HCT116 (cell line): ENCODE results near the gene TM7SF3. TPM values are rescaled to one million over a fixed set of nuclear protein-coding genes. Genes with fewer than 3 reads are reported as not detected.

Experiments used
- ATAC-seq: fragments of 200-7000 bp; cut with Tn5 transposase; 2 replicates; pipeline ENCODE4 v1.9.1; 2020; ENCODE audit warnings: mild to moderate bottlenecking, moderate library complexity
- BruUV-seq: library from RNA; stranded (reverse); fragments of 400-500 nt; replicated peaks from 2 replicates; lab custom pipeline; 2021; lab: Mats Ljungman, UMichigan
- CTCF ChIA-PET: fragments of 300-600 bp; sonication (Branson Sonifier 250); formaldehyde crosslinking; loops from one replicate; lab custom pipeline; 2021; ENCODE audit warnings: antibody characterized with exemption; lab: Charles Lee
- POLR2A ChIA-PET: fragments of 300-600, 350-600 bp; sonication (Branson Sonifier 250); formaldehyde crosslinking; loops from one replicate; lab custom pipeline; 2021; ENCODE audit warnings: antibody characterized with exemption; lab: Charles Lee
- RAD21 ChIA-PET, 2 experiments: fragments of 300-600 bp; sonication (Branson Sonifier 250); formaldehyde crosslinking; loops; one replicate each; lab custom pipeline; 2023; ENCODE audit warnings: low total read pairs in 2 of 2; ENCODE audit not compliant: uncharacterized antibody in 2 of 2, unreplicated experiment in 2 of 2, low non-redundant PET in 1 of 2; lab: Charles Lee
- DNase-seq: peaks from one replicate; pipeline ENCODE4 v3.0.0-alpha.2; 2010; ENCODE audit warnings: low read depth, low spot score
- H2AFZ ChIP-seq: fragments of 200-600 bp; shearing (Covaris generic), sonication (generic); 2 replicates; pipeline ENCODE4 v1.6.1; 2017; ENCODE audit warnings: low read depth, mixed run types, mixed read lengths, antibody characterized with exemption, low read length; ENCODE audit not compliant: poor library complexity, severe bottlenecking
- H3K27ac ChIP-seq: 2 replicates; pipeline ENCODE4 v1.5.1; 2012; ENCODE audit warnings: low read depth, low read length
- H3K27me3 ChIP-seq: fragments of 200-600 bp; sonication (generic); 2 replicates; pipeline ENCODE4 v1.6.1; 2016; ENCODE audit warnings: mixed run types, low read length, mixed read lengths; ENCODE audit not compliant: insufficient read depth
- H3K36me3 ChIP-seq, 2 experiments: fragments of 200-500 bp in 1 of 2; fragments of 200-600 bp in 1 of 2; sonication (Bioruptor generic) in 1 of 2; sonication (generic) in 1 of 2; 2 replicates each; pipeline versions ENCODE4 v1.5.1 to v1.6.1; 2014 to 2016; ENCODE audit warnings: low read length in 2 of 2, inconsistent platforms in 1 of 2, mixed read lengths in 1 of 2, mixed run types in 1 of 2; ENCODE audit not compliant: insufficient read depth in 2 of 2, control insufficient read depth in 1 of 2
- H3K4me1 ChIP-seq, 2 experiments: fragments of 200-600 bp in 1 of 2; sonication (generic) in 1 of 2; 2 replicates each; pipeline versions ENCODE4 v1.5.1 to v1.6.1; 2012 to 2017; ENCODE audit warnings: low read length in 2 of 2, inconsistent platforms in 1 of 2, mild to moderate bottlenecking in 1 of 2, mixed read lengths in 1 of 2, mixed run types in 1 of 2, moderate library complexity in 1 of 2; ENCODE audit not compliant: insufficient read depth in 2 of 2, control insufficient read depth in 1 of 2
- H3K4me2 ChIP-seq: fragments of 200-600 bp; sonication (generic); 2 replicates; pipeline ENCODE4 v1.6.1; 2017; ENCODE audit warnings: mixed run types, low read length, mixed read lengths
- H3K4me3 ChIP-seq, 2 experiments: fragments of 200-600 bp in 1 of 2; sonication (generic) in 1 of 2; replicated peaks in 1 of 2; 2 replicates each; pipeline ENCODE4 v1.5.1; 2011 to 2016; ENCODE audit warnings: low read length in 2 of 2, control low read depth in 1 of 2, low read depth in 1 of 2, mild to moderate bottlenecking in 1 of 2, mixed read lengths in 1 of 2, mixed run types in 1 of 2
- H3K79me2 ChIP-seq: fragments of 200-600 bp; sonication (generic); 2 replicates; pipeline ENCODE4 v1.6.1; 2017; ENCODE audit warnings: mild to moderate bottlenecking, mixed run types, low read length, moderate library complexity, mixed read lengths; ENCODE audit not compliant: insufficient read depth
- H3K9ac ChIP-seq: fragments of 200-600 bp; sonication (generic); 2 replicates; pipeline ENCODE4 v1.6.1; 2016; ENCODE audit warnings: low read length, mixed read lengths
- H3K9me2 ChIP-seq: fragments of 200-600 bp; sonication (generic), shearing (Covaris generic); 2 replicates; pipeline ENCODE4 v1.6.1; 2017; ENCODE audit warnings: mixed run types, mild to moderate bottlenecking, moderate library complexity; ENCODE audit not compliant: insufficient read depth
- H3K9me3 ChIP-seq, 2 experiments: fragments of 200-500 bp in 1 of 2; fragments of 200-600 bp in 1 of 2; sonication (Bioruptor generic) in 1 of 2; sonication (generic) in 1 of 2; 2 replicates each; pipeline ENCODE4 v1.6.1; 2014 to 2017; ENCODE audit warnings: low read length in 2 of 2, mixed read lengths in 2 of 2, inconsistent platforms in 1 of 2, low read depth in 1 of 2, mild to moderate bottlenecking in 1 of 2, mixed run types in 1 of 2, moderate library complexity in 1 of 2; ENCODE audit not compliant: control insufficient read depth in 1 of 2, insufficient read depth in 1 of 2
- H4K20me1 ChIP-seq: fragments of 200-600 bp; sonication (generic), shearing (Covaris generic); 2 replicates; pipeline ENCODE4 v1.6.1; 2017; ENCODE audit warnings: mixed run types, mild to moderate bottlenecking, moderate library complexity; ENCODE audit not compliant: insufficient read depth
- CBX3 ChIP-seq: IDR thresholded peaks from 2 replicates; pipeline ENCODE4 v1.6.1; 2012; ENCODE audit warnings: low read depth
- CEBPB ChIP-seq: IDR thresholded peaks from 2 replicates; pipeline ENCODE4 v1.6.1; 2012; ENCODE audit warnings: low read depth
- CTCF ChIP-seq, 3 experiments: fragments of 200-600 bp in 1 of 3; sonication (generic) in 1 of 3; IDR thresholded peaks in 2 of 3; conservative IDR thresholded peaks in 1 of 3; 2 replicates each; pipeline ENCODE4 v1.5.1; 2012 to 2017; ENCODE audit warnings: low read depth in 2 of 3, low read length in 2 of 3, antibody characterized with exemption in 1 of 3, borderline replicate concordance in 1 of 3, control low read depth in 1 of 3, mild to moderate bottlenecking in 1 of 3, mixed read lengths in 1 of 3, mixed run types in 1 of 3, moderate library complexity in 1 of 3; ENCODE audit not compliant: insufficient read depth in 1 of 3
- POLR2A ChIP-seq: IDR thresholded peaks from 2 replicates; pipeline ENCODE4 v1.7.0; 2011; ENCODE audit warnings: borderline replicate concordance; ENCODE audit not compliant: insufficient read depth, insufficient read length; ENCODE audit errors: extremely low read depth
- REST ChIP-seq: IDR thresholded peaks from 2 replicates; pipeline ENCODE4 v1.6.1; 2012; ENCODE audit warnings: low read depth
- SIN3A ChIP-seq: IDR thresholded peaks from 2 replicates; pipeline ENCODE4 v1.6.1; 2012; ENCODE audit warnings: low read depth
- SRF ChIP-seq: IDR thresholded peaks from 2 replicates; pipeline ENCODE4 v1.6.1; 2012; ENCODE audit warnings: low read depth
- YY1 ChIP-seq: IDR thresholded peaks from 2 replicates; pipeline ENCODE4 v1.6.1; 2011; ENCODE audit warnings: low read length, low read depth, moderate library complexity, mild to moderate bottlenecking; ENCODE audit not compliant: insufficient replicate concordance; ENCODE audit errors: extremely low read depth
- intact Hi-C: fragments of 100-400 bp; cut with micrococcal nuclease; formaldehyde crosslinking; loops from 2 replicates; pipeline ENCODE4 v1.10.0; 2022
- total RNA-seq: library from RNA; stranded (reverse); gene quantifications from one replicate; pipeline ENCODE4 v1.2.1, GENCODE V29; 2021; ENCODE audit not compliant: unreplicated experiment

Gene TM7SF3
- total RNA-seq, 1 experiment from 2014 or later, result 46.5 TPM

GRCh38 chr12:27052176-27052575, 38.0 kb upstream of the TM7SF3 start:
- H3K36me3 ChIP-seq, result no peaks in the 10 kb centered on the region
- H3K4me3 ChIP-seq, result no peak overlapping the region
- ChIA-PET RAD21 (no interaction called here), CTCF (no interaction called here), POLR2A (no interaction called here)
- peaks cover 0 to 6% of the 10 kb centered on the region in 2 experiments; a peak in 2 of 4 replicates for H3K4me1 ChIP-seq
- H4K20me1 ChIP-seq, result no peaks in the 10 kb centered on the region
- H3K79me2 ChIP-seq, result no peaks in the 10 kb centered on the region
- H3K9ac ChIP-seq, result no peak overlapping the region
- no peak for TF ChIP-seq SIN3A
- no peak for TF ChIP-seq POLR2A
- TF ChIP-seq YY1, result no peak
- no peak for TF ChIP-seq CEBPB
- no peak for TF ChIP-seq REST
- TF ChIP-seq SRF, result no peak
- no peak for TF ChIP-seq CTCF (IDR thresholded peaks at IDR 0.05 in 2 of 3, conservative IDR thresholded peaks at IDR 0.05 in 1 of 3; ENCODE audit: borderline replicate concordance in 1 of 3, insufficient read depth in 1 of 3, low read depth in 2 of 3, low read length in 2 of 3)
- TF ChIP-seq CBX3, result no peak
- no peak for ATAC-seq
- H2AFZ ChIP-seq, result no peak overlapping the region
- H3K27ac ChIP-seq, result no peak overlapping the region
- intact Hi-C loops, result no loop called here
- H3K9me3 ChIP-seq, result no peaks in the 10 kb centered on the region
- no peaks in the 10 kb centered on the region for H3K9me2 ChIP-seq
- no TSS peak for BruUV-seq
- no peak overlapping the region for H3K4me2 ChIP-seq
- no peaks in the 10 kb centered on the region for H3K27me3 ChIP-seq
- no peak for DNase-seq
